Measurements from ENCODE around the gene CHRM4. TPM values are rescaled to one million over a fixed set of nuclear protein-coding genes. Genes with fewer than 3 reads are reported as not detected.

The CHRM4 gene
- total RNA-seq, 1 experiment from 2014 or later = 0.31 TPM

DNA sequence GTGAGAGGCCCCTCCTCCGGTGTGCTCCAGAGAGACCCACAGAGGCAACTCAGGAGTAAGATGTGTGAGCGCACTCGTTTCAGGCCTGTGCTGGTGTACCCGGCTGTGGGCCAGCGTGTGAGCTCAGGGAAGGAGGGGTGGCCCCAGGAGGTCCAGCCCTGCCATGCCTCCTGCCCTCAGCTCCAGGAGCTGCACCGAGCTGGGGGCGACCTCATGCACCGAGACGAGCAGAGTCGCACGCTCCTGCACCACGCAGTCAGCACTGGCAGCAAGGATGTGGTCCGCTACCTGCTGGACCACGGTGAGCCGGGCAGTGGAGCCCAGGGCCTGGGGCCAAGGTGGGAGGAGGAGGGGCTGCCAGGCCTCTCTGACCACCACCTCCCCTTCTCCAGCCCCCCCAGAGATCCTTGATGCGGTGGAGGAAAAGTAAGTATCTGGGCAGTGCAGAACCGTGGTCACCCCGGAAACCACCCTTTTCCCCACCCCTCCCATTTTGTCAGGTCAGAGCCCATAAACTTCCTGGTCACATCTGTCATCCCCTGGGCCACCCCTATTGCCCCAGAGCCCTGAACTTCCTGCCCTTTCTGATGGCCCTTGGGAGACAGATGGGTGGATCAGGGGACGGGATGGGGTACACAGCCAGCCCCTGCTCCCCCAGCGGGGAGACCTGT lies 12.6 kb downstream of the CHRM4 start:
- H3K36me3 ChIP-seq (ENCODE audit: low read depth) = no peaks in the 10 kb centered on the region
- ChIA-PET CTCF (interaction anchor here (0.5 to 0.6 kb wide), 2 partner anchors 20 to 296 kb away, joined by 3 read pairs; no protein-coding TSS in a partner anchor), POLR2A (ENCODE audit: unreplicated experiment) (no interaction called here)
- H4K20me1 ChIP-seq (ENCODE audit: insufficient read depth) = no peaks in the 10 kb centered on the region
- H3F3A ChIP-seq (ENCODE audit: insufficient read depth, low read depth) = peaks cover 47% of the 10 kb centered on the region
- H3K9me2 ChIP-seq (ENCODE audit: insufficient read depth) = no peaks in the 10 kb centered on the region
- H3K79me2 ChIP-seq (ENCODE audit: low read depth) = no peaks in the 10 kb centered on the region
- TF ChIP-seq, protein P1, sequence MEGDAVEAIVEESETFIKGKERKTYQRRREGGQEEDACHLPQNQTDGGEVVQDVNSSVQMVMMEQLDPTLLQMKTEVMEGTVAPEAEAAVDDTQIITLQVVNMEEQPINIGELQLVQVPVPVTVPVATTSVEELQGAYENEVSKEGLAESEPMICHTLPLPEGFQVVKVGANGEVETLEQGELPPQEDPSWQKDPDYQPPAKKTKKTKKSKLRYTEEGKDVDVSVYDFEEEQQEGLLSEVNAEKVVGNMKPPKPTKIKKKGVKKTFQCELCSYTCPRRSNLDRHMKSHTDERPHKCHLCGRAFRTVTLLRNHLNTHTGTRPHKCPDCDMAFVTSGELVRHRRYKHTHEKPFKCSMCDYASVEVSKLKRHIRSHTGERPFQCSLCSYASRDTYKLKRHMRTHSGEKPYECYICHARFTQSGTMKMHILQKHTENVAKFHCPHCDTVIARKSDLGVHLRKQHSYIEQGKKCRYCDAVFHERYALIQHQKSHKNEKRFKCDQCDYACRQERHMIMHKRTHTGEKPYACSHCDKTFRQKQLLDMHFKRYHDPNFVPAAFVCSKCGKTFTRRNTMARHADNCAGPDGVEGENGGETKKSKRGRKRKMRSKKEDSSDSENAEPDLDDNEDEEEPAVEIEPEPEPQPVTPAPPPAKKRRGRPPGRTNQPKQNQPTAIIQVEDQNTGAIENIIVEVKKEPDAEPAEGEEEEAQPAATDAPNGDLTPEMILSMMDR (conservative IDR thresholded peaks at IDR 0.05) = no peak
- TF ChIP-seq EZH2 (IDR thresholded peaks at IDR 0.05; ENCODE audit: low read depth) = no peak
- peaks cover 18% of the 10 kb centered on the region for H3K4me1 ChIP-seq (replicated peaks; ENCODE audit: insufficient read depth)
- no peak for DNase-seq
- H3K27ac ChIP-seq = no peak overlapping the region
- BruUV-seq (replicated peaks) = no TSS peak
- H3K4me3 ChIP-seq = no peak overlapping the region
- intact Hi-C loops (cut with micrococcal nuclease; ENCODE audit: unreplicated experiment) = no loop called here
- no peaks in the 10 kb centered on the region for H3K9me3 ChIP-seq (ENCODE audit: insufficient read depth, low read depth)
- H3K4me2 ChIP-seq = no peak overlapping the region
- H2AFZ ChIP-seq = no peak overlapping the region
- no peaks in the 10 kb centered on the region for H3K27me3 ChIP-seq (ENCODE audit: insufficient read depth, low read depth)

DNA sequence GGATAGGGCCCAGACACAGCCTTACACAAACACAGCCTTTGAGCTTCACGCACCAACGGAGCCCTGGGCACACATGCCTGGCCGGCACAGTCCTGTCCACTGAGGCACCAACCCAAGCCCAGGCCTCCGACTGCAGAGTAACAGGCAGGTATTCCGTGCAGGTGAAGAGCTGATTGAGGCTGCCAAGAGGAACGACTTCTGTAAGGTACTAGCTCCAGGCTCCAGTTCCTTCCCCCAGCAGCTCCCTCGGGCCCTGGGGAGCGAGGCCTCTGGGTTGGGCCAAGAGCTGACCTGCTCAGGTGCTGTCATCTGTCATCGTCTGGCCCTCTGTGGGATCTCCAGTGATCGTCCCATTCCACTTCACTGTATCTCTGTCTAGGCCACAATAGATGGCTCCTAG lies 13.3 kb downstream of the CHRM4 start:
- no peak overlapping the region for H3K4me3 ChIP-seq
- TF ChIP-seq, protein P1 (conservative IDR thresholded peaks at IDR 0.05) = no peak
- TF ChIP-seq EZH2 (IDR thresholded peaks at IDR 0.05; ENCODE audit: low read depth) = no peak
- peaks cover 46% of the 10 kb centered on the region for H3F3A ChIP-seq (ENCODE audit: insufficient read depth, low read depth)
- no peaks in the 10 kb centered on the region for H3K9me3 ChIP-seq (ENCODE audit: insufficient read depth, low read depth)
- H3K36me3 ChIP-seq (ENCODE audit: low read depth) = no peaks in the 10 kb centered on the region
- H3K9me2 ChIP-seq (ENCODE audit: insufficient read depth) = no peaks in the 10 kb centered on the region
- H2AFZ ChIP-seq = no peak overlapping the region
- H3K4me2 ChIP-seq = no peak overlapping the region
- CTCF ChIA-PET = interaction anchor here (0.5 to 0.6 kb wide), 2 partner anchors 20 to 296 kb away, joined by 3 read pairs; no protein-coding TSS in a partner anchor
- peaks cover 12% of the 10 kb centered on the region; the same call in 1 of the 2 replicates for H3K4me1 ChIP-seq (replicated peaks; ENCODE audit: insufficient read depth)
- no peaks in the 10 kb centered on the region for H3K79me2 ChIP-seq (ENCODE audit: low read depth)
- BruUV-seq (replicated peaks) = no TSS peak
- DNase-seq = no peak
- H3K27me3 ChIP-seq (ENCODE audit: insufficient read depth, low read depth) = no peaks in the 10 kb centered on the region
- no peak overlapping the region for H3K27ac ChIP-seq
- intact Hi-C loops (cut with micrococcal nuclease; ENCODE audit: unreplicated experiment) = no loop called here
- POLR2A ChIA-PET (ENCODE audit: unreplicated experiment) = no interaction called here
- H4K20me1 ChIP-seq (ENCODE audit: insufficient read depth) = no peaks in the 10 kb centered on the region

DNA sequence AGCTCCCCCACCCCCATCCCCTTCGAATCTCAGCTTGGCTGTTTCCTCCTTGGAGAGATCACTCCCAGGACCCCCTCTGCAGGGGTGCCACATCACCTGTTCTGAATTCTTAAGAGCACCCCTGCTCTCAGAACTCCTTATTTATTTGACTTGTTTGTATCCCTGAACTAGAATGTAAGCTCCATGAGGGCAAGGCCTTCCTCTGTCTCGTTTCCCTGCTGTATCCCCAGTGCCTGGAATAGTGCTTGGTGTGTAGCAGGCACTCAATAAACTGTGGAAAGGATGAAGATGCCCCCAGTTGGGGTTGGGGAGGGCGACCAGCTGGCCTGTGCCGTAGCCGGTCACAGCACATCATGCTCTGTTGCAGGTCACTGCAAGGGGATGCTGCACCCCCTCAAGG lies 13.7 kb downstream of the CHRM4 start:
- H3K4me1 ChIP-seq (replicated peaks; ENCODE audit: insufficient read depth) = peaks cover 9% of the 10 kb centered on the region; the same call in 1 of the 2 replicates
- H3K27me3 ChIP-seq (ENCODE audit: insufficient read depth, low read depth) = no peaks in the 10 kb centered on the region
- no peaks in the 10 kb centered on the region for H3K9me3 ChIP-seq (ENCODE audit: insufficient read depth, low read depth)
- H3K9me2 ChIP-seq (ENCODE audit: insufficient read depth) = no peaks in the 10 kb centered on the region
- H2AFZ ChIP-seq = no peak overlapping the region
- TF ChIP-seq, protein P1 (conservative IDR thresholded peaks at IDR 0.05) = no peak
- no peak for TF ChIP-seq EZH2 (IDR thresholded peaks at IDR 0.05; ENCODE audit: low read depth)
- no peak overlapping the region for H3K27ac ChIP-seq
- H3F3A ChIP-seq (ENCODE audit: insufficient read depth, low read depth) = peaks cover 46% of the 10 kb centered on the region
- no peak overlapping the region for H3K4me2 ChIP-seq
- intact Hi-C loops (cut with micrococcal nuclease; ENCODE audit: unreplicated experiment) = no loop called here
- no peak for DNase-seq
- no peak overlapping the region for H3K4me3 ChIP-seq
- no peaks in the 10 kb centered on the region for H3K79me2 ChIP-seq (ENCODE audit: low read depth)
- no peaks in the 10 kb centered on the region for H4K20me1 ChIP-seq (ENCODE audit: insufficient read depth)
- BruUV-seq (replicated peaks) = no TSS peak
- CTCF ChIA-PET = no interaction called here
- POLR2A ChIA-PET (ENCODE audit: unreplicated experiment) = no interaction called here
- H3K36me3 ChIP-seq (ENCODE audit: low read depth) = no peaks in the 10 kb centered on the region

Data from PC-9 (cell line).